WI38 (cell line): ENCODE measurements around the gene SAV1.

Experiments used
- H3K4me3 ChIP-seq: 2 replicates; pipeline ENCODE4 v1.5.1; 2011; ENCODE audit warnings: low read depth, mild to moderate bottlenecking, control low read depth, low read length
- TF ChIP-seq, protein P1 (sequence below): IDR thresholded peaks from 2 replicates; pipeline ENCODE4 v1.5.1; 2012; ENCODE audit warnings: low read depth, mild to moderate bottlenecking, control low read depth, low read length

The SAV1 gene

DNA sequence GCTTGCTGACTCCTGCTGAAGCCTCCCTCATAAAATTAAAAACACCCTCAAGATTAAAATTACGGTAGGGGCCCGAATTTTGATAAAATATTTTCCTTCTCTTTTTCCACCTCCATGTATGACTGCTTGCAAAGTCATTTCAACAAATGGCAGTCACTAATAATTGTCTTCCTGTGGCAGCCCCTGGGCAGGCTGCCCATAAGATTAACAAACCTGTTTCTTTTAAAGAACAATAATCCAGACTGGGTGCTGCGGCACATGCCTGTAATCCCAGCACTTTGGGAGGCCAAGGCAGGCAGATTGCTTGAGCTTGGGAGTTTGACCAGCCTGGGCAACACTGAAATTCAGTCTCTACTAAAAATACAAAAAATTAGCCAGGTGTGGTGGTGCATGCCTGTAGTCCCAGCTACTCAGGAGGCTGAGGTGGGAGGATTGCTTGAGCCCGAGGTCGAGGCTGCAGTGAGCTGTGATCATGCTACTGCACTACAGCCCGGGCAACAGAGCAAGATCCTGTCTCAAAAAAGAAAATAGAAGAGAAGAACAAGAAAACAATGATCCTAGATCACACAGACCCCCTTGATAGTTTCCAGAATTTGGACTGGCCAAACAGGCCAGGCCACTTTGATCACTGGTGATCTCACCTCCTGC is 8.7 kb downstream of the SAV1 start:
- TF ChIP-seq, protein P1, sequence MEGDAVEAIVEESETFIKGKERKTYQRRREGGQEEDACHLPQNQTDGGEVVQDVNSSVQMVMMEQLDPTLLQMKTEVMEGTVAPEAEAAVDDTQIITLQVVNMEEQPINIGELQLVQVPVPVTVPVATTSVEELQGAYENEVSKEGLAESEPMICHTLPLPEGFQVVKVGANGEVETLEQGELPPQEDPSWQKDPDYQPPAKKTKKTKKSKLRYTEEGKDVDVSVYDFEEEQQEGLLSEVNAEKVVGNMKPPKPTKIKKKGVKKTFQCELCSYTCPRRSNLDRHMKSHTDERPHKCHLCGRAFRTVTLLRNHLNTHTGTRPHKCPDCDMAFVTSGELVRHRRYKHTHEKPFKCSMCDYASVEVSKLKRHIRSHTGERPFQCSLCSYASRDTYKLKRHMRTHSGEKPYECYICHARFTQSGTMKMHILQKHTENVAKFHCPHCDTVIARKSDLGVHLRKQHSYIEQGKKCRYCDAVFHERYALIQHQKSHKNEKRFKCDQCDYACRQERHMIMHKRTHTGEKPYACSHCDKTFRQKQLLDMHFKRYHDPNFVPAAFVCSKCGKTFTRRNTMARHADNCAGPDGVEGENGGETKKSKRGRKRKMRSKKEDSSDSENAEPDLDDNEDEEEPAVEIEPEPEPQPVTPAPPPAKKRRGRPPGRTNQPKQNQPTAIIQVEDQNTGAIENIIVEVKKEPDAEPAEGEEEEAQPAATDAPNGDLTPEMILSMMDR = no peak
- H3K4me3 ChIP-seq = no peak overlapping the region

DNA sequence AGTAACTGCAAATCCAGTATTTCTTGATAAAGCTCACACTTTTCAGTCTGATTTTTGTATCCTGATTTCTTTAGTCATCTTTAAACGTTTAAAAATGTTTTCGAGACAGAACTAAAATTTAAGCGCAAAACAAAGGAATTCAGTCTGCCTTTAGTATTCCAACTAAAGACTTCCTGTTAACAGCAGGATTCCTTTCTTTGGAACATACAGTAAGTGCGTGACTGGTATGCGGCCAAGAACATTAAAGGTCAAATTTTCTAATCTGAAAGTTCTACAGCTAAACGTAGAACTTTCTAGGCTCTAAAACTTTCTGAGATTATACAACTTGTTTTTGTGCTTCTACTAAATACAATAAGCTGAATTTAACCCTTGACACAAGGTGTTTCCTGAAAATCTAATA is 9.9 kb downstream of the SAV1 start:
- H3K4me3 ChIP-seq = peak overlapping the region; percentile 27; the same call in 1 of the 2 replicates
- TF ChIP-seq, protein P1 = no peak

- H3K4me3 ChIP-seq = peak overlapping the region; percentile 27; the same call in 1 of the 2 replicates
- TF ChIP-seq, protein P1 = no peak
Measured at GRCh38 chr14:50657753-50658152, 10.4 kb downstream of the SAV1 start.

DNA sequence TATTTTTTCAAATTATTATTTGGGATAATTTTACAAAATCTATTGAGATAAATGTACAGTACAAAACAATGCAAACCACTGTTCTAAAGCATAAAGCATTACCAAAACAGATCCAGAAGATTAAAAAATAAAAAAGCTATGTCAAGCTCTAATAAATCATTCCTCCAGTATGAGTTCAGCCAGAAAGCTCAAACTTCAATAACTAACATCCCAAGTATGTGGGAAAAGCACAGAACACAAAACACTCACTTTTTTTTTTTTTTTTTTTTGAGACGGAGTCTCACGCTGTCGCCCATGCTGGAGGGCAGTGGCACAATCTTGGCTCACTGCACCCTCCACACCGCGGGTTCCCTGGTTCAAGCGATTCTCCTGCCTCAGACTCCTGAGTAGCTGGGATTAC is 11.3 kb downstream of the SAV1 start:
- TF ChIP-seq, protein P1 = no peak
- no peak overlapping the region for H3K4me3 ChIP-seq

DNA sequence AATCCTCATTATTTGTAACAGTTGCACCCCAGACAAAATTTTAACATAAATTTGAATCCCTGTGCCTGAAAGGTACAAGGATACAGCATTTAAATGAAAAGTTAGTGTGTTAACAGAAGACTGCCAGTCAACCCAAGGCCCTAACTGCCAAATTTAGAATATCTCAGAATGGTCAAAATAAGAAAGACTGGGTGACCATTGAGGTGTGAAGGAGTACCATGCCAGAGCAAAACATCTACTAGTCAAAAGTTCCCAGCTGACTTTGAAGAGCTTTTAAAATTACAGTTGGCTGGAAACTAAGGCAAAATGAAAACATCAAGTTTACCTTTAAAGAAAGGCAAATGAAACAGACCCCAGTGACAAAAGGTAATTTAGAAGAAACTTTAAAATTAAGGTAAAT is 18.4 kb downstream of the SAV1 start:
- H3K4me3 ChIP-seq = no peak overlapping the region
- TF ChIP-seq, protein P1 = no peak

DNA sequence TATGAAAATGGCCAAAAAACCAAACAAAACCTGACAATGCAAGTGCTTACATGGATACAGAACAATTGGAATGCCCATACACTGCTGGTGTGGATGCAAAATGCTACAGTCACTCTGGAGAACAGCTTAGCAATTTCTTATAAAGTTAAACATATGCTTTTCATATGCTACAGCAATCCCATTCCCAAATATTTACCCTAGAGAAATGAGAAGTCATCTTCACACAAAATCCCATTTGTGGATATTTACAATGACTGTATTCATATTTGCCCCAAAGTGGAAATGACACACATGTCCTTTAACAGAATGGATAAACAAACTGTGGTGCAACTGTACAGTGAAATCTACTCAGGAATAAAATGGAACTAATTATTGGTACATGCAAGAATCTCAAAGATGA is 20.4 kb downstream of the SAV1 start:
- TF ChIP-seq, protein P1 = no peak
- no peak overlapping the region for H3K4me3 ChIP-seq

DNA sequence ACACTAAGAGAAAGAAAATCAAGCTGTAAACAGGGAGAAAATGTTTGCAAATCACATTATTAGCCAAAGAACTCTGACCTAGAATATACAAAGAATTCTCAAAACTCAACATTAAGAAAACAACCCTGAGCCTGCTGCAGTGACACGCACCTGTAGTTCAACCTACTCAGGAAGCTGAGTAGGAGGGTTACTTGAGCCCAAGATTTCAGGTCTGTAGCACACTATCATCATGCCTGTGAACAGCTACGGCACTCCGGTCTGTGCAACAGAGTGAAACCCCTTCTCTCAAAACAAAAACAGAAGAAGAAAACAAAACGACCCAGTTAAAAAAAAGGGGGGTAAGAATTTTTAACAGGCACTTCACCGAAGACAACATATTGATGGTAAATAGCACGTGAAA is 20.8 kb downstream of the SAV1 start:
- H3K4me3 ChIP-seq = no peak overlapping the region
- TF ChIP-seq, protein P1 = no peak
